GM21360 (cell line): ENCODE results near the gene NELL1.

Experiments
- ATAC-seq: cut with Tn5 transposase; IDR thresholded peaks from one replicate; pipeline ENCODE4 v1.9.1; 2021; ENCODE audit warnings: mild to moderate bottlenecking, moderate library complexity; ENCODE audit not compliant: unreplicated experiment

The NELL1 gene

GRCh38 chr11:21614961-21615360 is 945.6 kb downstream of the NELL1 start:
- no peak for ATAC-seq

- ATAC-seq, result no peak
Observed at GRCh38 chr11:21615955-21616371, 946.6 kb downstream of the NELL1 start.

DNA sequence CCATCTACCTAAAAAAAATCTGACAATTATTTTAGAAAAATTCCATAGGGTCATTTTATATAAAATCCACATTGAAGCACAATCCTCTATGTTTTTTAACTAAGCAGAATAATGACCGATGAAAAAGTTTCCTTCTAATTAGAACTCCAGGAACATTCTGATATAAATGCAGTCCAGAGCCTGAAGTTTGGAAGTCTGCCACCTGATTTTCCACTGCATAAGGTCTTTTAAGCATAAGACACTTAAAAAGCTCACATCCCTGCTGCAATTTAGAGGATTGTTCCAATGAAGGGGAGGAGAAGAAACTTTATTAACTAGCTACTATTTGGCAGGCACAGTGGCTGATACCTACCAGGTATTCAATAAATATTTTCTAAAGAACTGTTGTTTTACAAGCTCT is 953.2 kb downstream of the NELL1 start:
- no peak for ATAC-seq

GRCh38 chr11:21622995-21623394 is 953.6 kb downstream of the NELL1 start:
- ATAC-seq, result no peak
